HCT116 (cell line): ENCODE results near the gene APOBEC3G. TPM values are rescaled to one million over a fixed set of nuclear protein-coding genes. Genes with fewer than 3 reads are reported as not detected.

ENCODE experiments used
- ATAC-seq: fragments of 200-7000 bp; cut with Tn5 transposase; 2 replicates; pipeline ENCODE4 v1.9.1; 2020; ENCODE audit warnings: mild to moderate bottlenecking, moderate library complexity
- BruUV-seq: library from RNA; stranded (reverse); fragments of 400-500 nt; replicated peaks from 2 replicates; lab custom pipeline; 2021; lab: Mats Ljungman, UMichigan
- CTCF ChIA-PET: fragments of 300-600 bp; sonication (Branson Sonifier 250); formaldehyde crosslinking; loops from one replicate; lab custom pipeline; 2021; ENCODE audit warnings: antibody characterized with exemption; lab: Charles Lee
- POLR2A ChIA-PET: fragments of 300-600, 350-600 bp; sonication (Branson Sonifier 250); formaldehyde crosslinking; loops from one replicate; lab custom pipeline; 2021; ENCODE audit warnings: antibody characterized with exemption; lab: Charles Lee
- RAD21 ChIA-PET, 2 experiments: fragments of 300-600 bp; sonication (Branson Sonifier 250); formaldehyde crosslinking; loops; one replicate each; lab custom pipeline; 2023; ENCODE audit warnings: low total read pairs in 2 of 2; ENCODE audit not compliant: uncharacterized antibody in 2 of 2, unreplicated experiment in 2 of 2, low non-redundant PET in 1 of 2; lab: Charles Lee
- DNase-seq: peaks from one replicate; pipeline ENCODE4 v3.0.0-alpha.2; 2010; ENCODE audit warnings: low read depth, low spot score
- H2AFZ ChIP-seq: fragments of 200-600 bp; shearing (Covaris generic), sonication (generic); 2 replicates; pipeline ENCODE4 v1.6.1; 2017; ENCODE audit warnings: low read depth, mixed run types, mixed read lengths, antibody characterized with exemption, low read length; ENCODE audit not compliant: poor library complexity, severe bottlenecking
- H3K27ac ChIP-seq: 2 replicates; pipeline ENCODE4 v1.5.1; 2012; ENCODE audit warnings: low read depth, low read length
- H3K27me3 ChIP-seq: fragments of 200-600 bp; sonication (generic); 2 replicates; pipeline ENCODE4 v1.6.1; 2016; ENCODE audit warnings: mixed run types, low read length, mixed read lengths; ENCODE audit not compliant: insufficient read depth
- H3K36me3 ChIP-seq, 2 experiments: fragments of 200-500 bp in 1 of 2; fragments of 200-600 bp in 1 of 2; sonication (Bioruptor generic) in 1 of 2; sonication (generic) in 1 of 2; 2 replicates each; pipeline versions ENCODE4 v1.5.1 to v1.6.1; 2014 to 2016; ENCODE audit warnings: low read length in 2 of 2, inconsistent platforms in 1 of 2, mixed read lengths in 1 of 2, mixed run types in 1 of 2; ENCODE audit not compliant: insufficient read depth in 2 of 2, control insufficient read depth in 1 of 2
- H3K4me1 ChIP-seq, 2 experiments: fragments of 200-600 bp in 1 of 2; sonication (generic) in 1 of 2; 2 replicates each; pipeline versions ENCODE4 v1.5.1 to v1.6.1; 2012 to 2017; ENCODE audit warnings: low read length in 2 of 2, inconsistent platforms in 1 of 2, mild to moderate bottlenecking in 1 of 2, mixed read lengths in 1 of 2, mixed run types in 1 of 2, moderate library complexity in 1 of 2; ENCODE audit not compliant: insufficient read depth in 2 of 2, control insufficient read depth in 1 of 2
- H3K4me2 ChIP-seq: fragments of 200-600 bp; sonication (generic); 2 replicates; pipeline ENCODE4 v1.6.1; 2017; ENCODE audit warnings: mixed run types, low read length, mixed read lengths
- H3K4me3 ChIP-seq, 2 experiments: fragments of 200-600 bp in 1 of 2; sonication (generic) in 1 of 2; replicated peaks in 1 of 2; 2 replicates each; pipeline ENCODE4 v1.5.1; 2011 to 2016; ENCODE audit warnings: low read length in 2 of 2, control low read depth in 1 of 2, low read depth in 1 of 2, mild to moderate bottlenecking in 1 of 2, mixed read lengths in 1 of 2, mixed run types in 1 of 2
- H3K79me2 ChIP-seq: fragments of 200-600 bp; sonication (generic); 2 replicates; pipeline ENCODE4 v1.6.1; 2017; ENCODE audit warnings: mild to moderate bottlenecking, mixed run types, low read length, moderate library complexity, mixed read lengths; ENCODE audit not compliant: insufficient read depth
- H3K9ac ChIP-seq: fragments of 200-600 bp; sonication (generic); 2 replicates; pipeline ENCODE4 v1.6.1; 2016; ENCODE audit warnings: low read length, mixed read lengths
- H3K9me2 ChIP-seq: fragments of 200-600 bp; sonication (generic), shearing (Covaris generic); 2 replicates; pipeline ENCODE4 v1.6.1; 2017; ENCODE audit warnings: mixed run types, mild to moderate bottlenecking, moderate library complexity; ENCODE audit not compliant: insufficient read depth
- H3K9me3 ChIP-seq, 2 experiments: fragments of 200-500 bp in 1 of 2; fragments of 200-600 bp in 1 of 2; sonication (Bioruptor generic) in 1 of 2; sonication (generic) in 1 of 2; 2 replicates each; pipeline ENCODE4 v1.6.1; 2014 to 2017; ENCODE audit warnings: low read length in 2 of 2, mixed read lengths in 2 of 2, inconsistent platforms in 1 of 2, low read depth in 1 of 2, mild to moderate bottlenecking in 1 of 2, mixed run types in 1 of 2, moderate library complexity in 1 of 2; ENCODE audit not compliant: control insufficient read depth in 1 of 2, insufficient read depth in 1 of 2
- H4K20me1 ChIP-seq: fragments of 200-600 bp; sonication (generic), shearing (Covaris generic); 2 replicates; pipeline ENCODE4 v1.6.1; 2017; ENCODE audit warnings: mixed run types, mild to moderate bottlenecking, moderate library complexity; ENCODE audit not compliant: insufficient read depth
- CBX3 ChIP-seq: IDR thresholded peaks from 2 replicates; pipeline ENCODE4 v1.6.1; 2012; ENCODE audit warnings: low read depth
- CTCF ChIP-seq, 3 experiments: fragments of 200-600 bp in 1 of 3; sonication (generic) in 1 of 3; IDR thresholded peaks in 2 of 3; conservative IDR thresholded peaks in 1 of 3; 2 replicates each; pipeline ENCODE4 v1.5.1; 2012 to 2017; ENCODE audit warnings: low read depth in 2 of 3, low read length in 2 of 3, antibody characterized with exemption in 1 of 3, borderline replicate concordance in 1 of 3, control low read depth in 1 of 3, mild to moderate bottlenecking in 1 of 3, mixed read lengths in 1 of 3, mixed run types in 1 of 3, moderate library complexity in 1 of 3; ENCODE audit not compliant: insufficient read depth in 1 of 3
- ELF1 ChIP-seq: IDR thresholded peaks from 2 replicates; pipeline ENCODE4 v1.6.1; 2012; ENCODE audit warnings: low read depth, borderline replicate concordance
- EZH2 ChIP-seq: fragments of 200-600 bp; sonication (generic); IDR thresholded peaks from 2 replicates; pipeline ENCODE4 v1.6.1; 2017; ENCODE audit warnings: antibody characterized with exemption, mixed run types
- MAX ChIP-seq: IDR thresholded peaks from 2 replicates; pipeline ENCODE4 v1.6.1; 2012
- POLR2A ChIP-seq: IDR thresholded peaks from 2 replicates; pipeline ENCODE4 v1.7.0; 2011; ENCODE audit warnings: borderline replicate concordance; ENCODE audit not compliant: insufficient read depth, insufficient read length; ENCODE audit errors: extremely low read depth
- POLR2AphosphoS5 ChIP-seq: IDR thresholded peaks from 2 replicates; pipeline ENCODE4 v1.6.1; 2011; ENCODE audit warnings: mild to moderate bottlenecking, low read depth, low read length, moderate library complexity
- YY1 ChIP-seq: IDR thresholded peaks from 2 replicates; pipeline ENCODE4 v1.6.1; 2011; ENCODE audit warnings: low read length, low read depth, moderate library complexity, mild to moderate bottlenecking; ENCODE audit not compliant: insufficient replicate concordance; ENCODE audit errors: extremely low read depth
- ZBTB33 ChIP-seq: IDR thresholded peaks from 2 replicates; pipeline ENCODE4 v1.6.1; 2011; ENCODE audit warnings: mild to moderate bottlenecking, low read length, moderate library complexity; ENCODE audit not compliant: insufficient replicate concordance; ENCODE audit errors: extremely low read depth
- ZNF274 ChIP-seq: fragments of 200-500 bp; sonication (Bioruptor generic); IDR thresholded peaks from 2 replicates; pipeline ENCODE4 v1.6.1; 2014; ENCODE audit warnings: mild to moderate bottlenecking, low read depth, low read length, inconsistent platforms
- intact Hi-C: fragments of 100-400 bp; cut with micrococcal nuclease; formaldehyde crosslinking; loops from 2 replicates; pipeline ENCODE4 v1.10.0; 2022
- total RNA-seq: library from RNA; stranded (reverse); gene quantifications from one replicate; pipeline ENCODE4 v1.2.1, GENCODE V29; 2021; ENCODE audit not compliant: unreplicated experiment

APOBEC3G gene
- total RNA-seq, 1 experiment from 2014 or later = 0.71 TPM

DNA sequence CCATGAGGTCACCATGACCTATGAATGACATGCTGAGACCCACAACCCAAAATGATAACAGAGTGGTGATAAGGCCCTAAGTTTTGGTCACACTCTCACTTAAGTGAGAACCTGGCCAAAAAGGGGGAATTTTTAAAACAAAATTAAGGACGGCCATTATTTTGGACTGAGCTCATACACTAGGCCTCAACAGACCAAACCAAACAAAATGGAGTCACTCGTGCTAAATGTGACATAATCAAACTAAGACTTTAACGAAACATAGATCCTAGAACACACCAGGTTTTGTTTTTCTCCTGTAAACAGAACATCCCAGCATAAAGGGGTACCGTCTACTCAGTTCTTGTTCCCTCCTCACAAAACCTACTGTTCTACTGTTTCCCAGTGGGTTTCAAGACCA is 31.4 kb downstream of the APOBEC3G start:
- no peak overlapping the region for H3K27ac ChIP-seq
- ATAC-seq (no peak), DNase-seq (no peak)
- H3K4me3 ChIP-seq = no peak overlapping the region
- no peak overlapping the region for H3K4me2 ChIP-seq
- RAD21 ChIA-PET = no interaction called here
- no peaks in the 10 kb centered on the region for H3K36me3 ChIP-seq
- no peaks in the 10 kb centered on the region for H3K4me1 ChIP-seq
- H2AFZ ChIP-seq = no peak overlapping the region
- no peaks in the 10 kb centered on the region for H4K20me1 ChIP-seq
- no peaks in the 10 kb centered on the region for H3K27me3 ChIP-seq
- no peak for TF ChIP-seq CBX3
- TF ChIP-seq ZBTB33 = no peak
- TF ChIP-seq, all 23 proteins: peak for 0
- Histone ChIP-seq H3K9me3 (no peaks in the 10 kb centered on the region), H3K79me2 (no peaks in the 10 kb centered on the region), H3K9ac (no peak overlapping the region), H3K9me2 (no peaks in the 10 kb centered on the region)
- intact Hi-C loops = no loop called here
- ChIA-PET CTCF (interaction anchor here (1.3 kb wide), 1 partner anchor 13 kb away, joined by 4 read pairs; no protein-coding TSS in a partner anchor), POLR2A (no interaction called here)
- no TSS peak for BruUV-seq

DNA sequence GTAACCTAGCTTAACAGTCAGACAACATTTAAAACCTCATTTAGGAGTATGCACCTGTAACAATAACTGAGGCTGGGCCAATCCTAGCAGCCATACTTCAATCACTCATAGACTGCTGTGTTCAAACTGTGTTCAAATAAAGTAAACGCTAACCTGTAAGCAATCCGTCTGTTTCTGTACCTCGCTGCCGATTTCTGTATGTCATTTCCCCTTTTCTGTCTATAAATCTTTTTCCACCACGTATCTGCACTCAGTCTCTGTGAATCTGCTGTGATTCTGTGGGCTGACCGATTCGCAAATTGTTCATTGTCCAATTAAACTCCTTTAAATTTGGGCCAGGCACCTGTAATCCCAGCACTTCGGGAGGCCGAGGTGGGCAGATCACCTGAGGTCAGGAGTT is 32.3 kb downstream of the APOBEC3G start:
- H3K4me2 ChIP-seq = no peak overlapping the region
- DNase-seq = no peak
- H2AFZ ChIP-seq = no peak overlapping the region
- no peaks in the 10 kb centered on the region for H3K4me1 ChIP-seq
- no peaks in the 10 kb centered on the region for H3K79me2 ChIP-seq
- no peaks in the 10 kb centered on the region for H3K9me2 ChIP-seq
- no peaks in the 10 kb centered on the region for H4K20me1 ChIP-seq
- BruUV-seq = no TSS peak
- H3K9me3 ChIP-seq = no peaks in the 10 kb centered on the region
- ChIA-PET RAD21 (no interaction called here), CTCF (interaction anchor here (1.3 kb wide), 1 partner anchor 12 kb away, joined by 4 read pairs; no protein-coding TSS in a partner anchor), POLR2A (no interaction called here)
- no peaks in the 10 kb centered on the region for H3K27me3 ChIP-seq
- no peak overlapping the region for H3K9ac ChIP-seq
- H3K4me3 ChIP-seq = no peak overlapping the region
- no peak for ATAC-seq
- H3K27ac ChIP-seq = no peak overlapping the region
- intact Hi-C loops = no loop called here
- H3K36me3 ChIP-seq = no peaks in the 10 kb centered on the region
- TF ChIP-seq POLR2A (no peak), YY1 (no peak), MAX (no peak), ELF1 (no peak), CTCF (IDR thresholded peaks at IDR 0.05 in 2 of 3, conservative IDR thresholded peaks at IDR 0.05 in 1 of 3; ENCODE audit: borderline replicate concordance in 1 of 3, insufficient read depth in 1 of 3, low read depth in 2 of 3, low read length in 2 of 3) (no peak), ZBTB33 (no peak), EZH2 (no peak), POLR2AphosphoS5 (no peak), ZNF274 (no peak)
